SK-N-SH treated with all-trans-retinoic acid at 6 μM for 48 hours (cell line): ENCODE measurements around the gene DOLPP1.
A peak's percentile ranks its signal among the peaks of the same experiment; 100 is the strongest.

Experiments
- ATAC-seq: fragments of 200-7000 bp; cut with Tn5 transposase; 3 replicates; pipeline ENCODE4 v1.9.1; 2020; ENCODE audit warnings: mild to moderate bottlenecking, moderate library complexity
- ARNTL ChIP-seq: fragments of 450-650 bp; formaldehyde crosslinking; IDR thresholded peaks from 2 replicates; pipeline ENCODE4 v1.5.0; 2020; ENCODE audit warnings: low read depth, mild to moderate bottlenecking, moderate library complexity, borderline replicate concordance
- CSDC2 ChIP-seq: fragments of 250-450 bp; sonication (Bioruptor Pico); IDR thresholded peaks from 2 replicates; pipeline ENCODE4 v1.5.0; 2020; ENCODE audit warnings: mild to moderate bottlenecking, moderate library complexity
- GLIS3 ChIP-seq: fragments of 250-450 bp; sonication (Bioruptor Pico); IDR thresholded peaks from 2 replicates; pipeline ENCODE4 v1.5.0; 2020; ENCODE audit warnings: mild to moderate bottlenecking, moderate library complexity
- ISL1 ChIP-seq: fragments of 250-450 bp; sonication (Bioruptor Pico); IDR thresholded peaks from 2 replicates; pipeline ENCODE4 v2.1.2; 2022; ENCODE audit warnings: mild to moderate bottlenecking, moderate library complexity
- SNAI2 ChIP-seq: fragments of 250-450 bp; sonication (Bioruptor Pico); IDR thresholded peaks from 2 replicates; pipeline ENCODE4 v1.5.0; 2020; ENCODE audit warnings: mild to moderate bottlenecking, moderate library complexity
- TOX ChIP-seq: fragments of 250-450 bp; sonication (Bioruptor Pico); IDR thresholded peaks from 2 replicates; pipeline ENCODE4 v1.8.0; 2021; ENCODE audit warnings: mild to moderate bottlenecking, moderate library complexity, borderline replicate concordance
- TSHZ2 ChIP-seq: fragments of 250-450 bp; sonication (Bioruptor Pico); IDR thresholded peaks from 2 replicates; pipeline ENCODE4 v1.5.0; 2020; ENCODE audit warnings: mild to moderate bottlenecking, moderate library complexity
- ZFP3 ChIP-seq: fragments of 250-450 bp; sonication (Bioruptor Pico); IDR thresholded peaks from 2 replicates; pipeline ENCODE4 v1.5.0; 2020; ENCODE audit warnings: mild to moderate bottlenecking, moderate library complexity
- ZNF565 ChIP-seq: fragments of 450-650 bp; formaldehyde crosslinking; conservative IDR thresholded peaks from 2 replicates; pipeline ENCODE4 v1.5.0; 2020; ENCODE audit warnings: low read depth, mild to moderate bottlenecking, moderate library complexity
- ZNF70 ChIP-seq: fragments of 450-650 bp; formaldehyde crosslinking; IDR thresholded peaks from 2 replicates; pipeline ENCODE4 v1.5.0; 2020; ENCODE audit warnings: mild to moderate bottlenecking, moderate library complexity
- ZNF8 ChIP-seq: fragments of 450-650 bp; formaldehyde crosslinking; IDR thresholded peaks from 2 replicates; pipeline ENCODE4 v1.5.0; 2020; ENCODE audit warnings: mild to moderate bottlenecking, moderate library complexity
- TF ChIP-seq, protein P1 (sequence below): fragments of 250-450 bp; sonication (Bioruptor Pico); IDR thresholded peaks from 2 replicates; pipeline ENCODE4 v1.8.0; 2021; ENCODE audit warnings: low read depth, mild to moderate bottlenecking, moderate library complexity, borderline replicate concordance
- TF ChIP-seq, protein P2 (sequence below): fragments of 250-450 bp; sonication (Bioruptor Pico); IDR thresholded peaks from 2 replicates; pipeline ENCODE4 v1.8.0; 2020; ENCODE audit warnings: mild to moderate bottlenecking, moderate library complexity, borderline replicate concordance

DOLPP1 gene

DNA sequence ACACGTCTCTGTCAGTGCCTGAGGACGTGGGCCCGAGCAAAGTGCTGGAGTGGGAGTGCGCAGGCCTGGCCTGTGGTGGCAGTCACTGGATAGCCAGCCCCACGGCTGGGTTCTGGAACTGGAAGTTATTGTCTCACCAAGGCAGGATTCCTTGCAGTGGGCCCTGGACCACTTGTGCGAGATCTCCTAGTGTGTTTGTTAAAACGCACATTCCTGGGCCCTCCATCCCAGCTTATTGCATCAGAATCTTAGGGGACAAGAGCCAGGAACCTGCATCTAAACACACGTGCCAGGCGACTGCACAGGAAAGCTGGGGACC is 57.2 kb downstream of the DOLPP1 start (continued):
- no peak for TF ChIP-seq CSDC2 (CRISPR knock-in tag)

GRCh38 chr9:129138476-129139232 is 57.7 kb downstream of the DOLPP1 start:
- TF ChIP-seq ZFP3 (CRISPR knock-in tag) (no peak), GLIS3 (CRISPR knock-in tag) (no peak), ARNTL (CRISPR knock-in tag) (no peak), TSHZ2 (CRISPR knock-in tag) (no peak)
- peak; percentile 11 for ATAC-seq

- peak; percentile 64 for ATAC-seq
- TF ChIP-seq TOX (CRISPR knock-in tag) (no peak), CSDC2 (CRISPR knock-in tag) (0 out of 2 replicates have a peak, but pooled peaks have one; percentile 23), ZFP3 (CRISPR knock-in tag) (peak; percentile 20; the same call in 1 of the 2 replicates), ZNF565 (no peak), ZNF70 (CRISPR knock-in tag) (no peak), GLIS3 (CRISPR knock-in tag) (no peak)
- TF ChIP-seq, protein P1, sequence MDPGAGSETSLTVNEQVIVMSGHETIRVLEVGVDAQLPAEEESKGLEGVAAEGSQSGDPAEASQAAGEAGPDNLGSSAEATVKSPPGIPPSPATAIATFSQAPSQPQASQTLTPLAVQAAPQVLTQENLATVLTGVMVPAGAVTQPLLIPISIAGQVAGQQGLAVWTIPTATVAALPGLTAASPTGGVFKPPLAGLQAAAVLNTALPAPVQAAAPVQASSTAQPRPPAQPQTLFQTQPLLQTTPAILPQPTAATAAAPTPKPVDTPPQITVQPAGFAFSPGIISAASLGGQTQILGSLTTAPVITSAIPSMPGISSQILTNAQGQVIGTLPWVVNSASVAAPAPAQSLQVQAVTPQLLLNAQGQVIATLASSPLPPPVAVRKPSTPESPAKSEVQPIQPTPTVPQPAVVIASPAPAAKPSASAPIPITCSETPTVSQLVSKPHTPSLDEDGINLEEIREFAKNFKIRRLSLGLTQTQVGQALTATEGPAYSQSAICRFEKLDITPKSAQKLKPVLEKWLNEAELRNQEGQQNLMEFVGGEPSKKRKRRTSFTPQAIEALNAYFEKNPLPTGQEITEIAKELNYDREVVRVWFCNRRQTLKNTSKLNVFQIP (CRISPR knock-in tag), result no peak
- TF ChIP-seq, protein P2, sequence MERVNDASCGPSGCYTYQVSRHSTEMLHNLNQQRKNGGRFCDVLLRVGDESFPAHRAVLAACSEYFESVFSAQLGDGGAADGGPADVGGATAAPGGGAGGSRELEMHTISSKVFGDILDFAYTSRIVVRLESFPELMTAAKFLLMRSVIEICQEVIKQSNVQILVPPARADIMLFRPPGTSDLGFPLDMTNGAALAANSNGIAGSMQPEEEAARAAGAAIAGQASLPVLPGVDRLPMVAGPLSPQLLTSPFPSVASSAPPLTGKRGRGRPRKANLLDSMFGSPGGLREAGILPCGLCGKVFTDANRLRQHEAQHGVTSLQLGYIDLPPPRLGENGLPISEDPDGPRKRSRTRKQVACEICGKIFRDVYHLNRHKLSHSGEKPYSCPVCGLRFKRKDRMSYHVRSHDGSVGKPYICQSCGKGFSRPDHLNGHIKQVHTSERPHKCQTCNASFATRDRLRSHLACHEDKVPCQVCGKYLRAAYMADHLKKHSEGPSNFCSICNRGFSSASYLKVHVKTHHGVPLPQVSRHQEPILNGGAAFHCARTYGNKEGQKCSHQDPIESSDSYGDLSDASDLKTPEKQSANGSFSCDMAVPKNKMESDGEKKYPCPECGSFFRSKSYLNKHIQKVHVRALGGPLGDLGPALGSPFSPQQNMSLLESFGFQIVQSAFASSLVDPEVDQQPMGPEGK (CRISPR knock-in tag), result no peak
- TF ChIP-seq, all 23 proteins: peak for 2
Observed at GRCh38 chr9:129139233-129139992, 58.5 kb downstream of the DOLPP1 start.

DNA sequence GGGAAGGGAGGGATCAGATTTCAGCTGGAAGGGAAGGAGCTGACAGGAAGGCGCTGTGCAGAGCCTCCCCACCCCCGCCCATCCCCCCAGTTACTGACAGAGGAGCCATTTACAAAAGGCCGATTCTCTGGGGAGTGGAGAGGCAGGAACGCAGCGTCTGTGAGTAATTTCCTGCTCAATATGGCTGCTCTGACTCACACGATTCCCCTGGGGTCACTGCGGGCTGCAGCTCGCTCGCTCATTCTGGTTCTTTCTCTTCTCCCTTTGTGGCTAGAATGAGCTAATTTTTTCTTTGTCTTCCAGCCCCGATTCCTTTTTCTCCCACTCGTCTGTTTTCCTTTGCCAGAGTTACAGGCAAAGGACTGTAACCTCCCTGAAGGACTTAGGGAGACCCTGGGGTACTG is 59.1 kb downstream of the DOLPP1 start:
- peak; percentile 80 for ATAC-seq
- 0 out of 2 replicates have a peak, but pooled peaks have one; percentile 33 for TF ChIP-seq SNAI2 (CRISPR knock-in tag)
- TF ChIP-seq ZNF70 (CRISPR knock-in tag), result no peak
- TF ChIP-seq ISL1, result 0 out of 2 replicates have a peak, but pooled peaks have one; percentile 6
- TF ChIP-seq ZNF8 (CRISPR knock-in tag), result 0 out of 2 replicates have a peak, but pooled peaks have one; percentile 29
- TF ChIP-seq ZNF565, result no peak
